Epithelial cell of esophagus (primary cell): ENCODE data around the gene ADAM20.
"Not testable (repeated sequence)": the region's sequence is repeated elsewhere in the genome, so short reads cannot be mapped to it uniquely, and the experiment has no call there.

Experiments
- DNase-seq: peaks from one replicate; pipeline ENCODE4 v3.0.0; 2010; ENCODE audit warnings: low read depth
- H3K4me3 ChIP-seq: 2 replicates; pipeline ENCODE4 v1.5.1; 2011; ENCODE audit warnings: mild to moderate bottlenecking, low read length, control low read depth
- CTCF ChIP-seq: IDR thresholded peaks from 2 replicates; pipeline ENCODE4 v1.5.1; 2011; ENCODE audit warnings: low read depth, mild to moderate bottlenecking, low read length, control low read depth, inconsistent platforms; ENCODE audit not compliant: insufficient read depth; ENCODE audit errors: missing control alignments

ADAM20 gene

GRCh38 chr14:70515811-70516210 lies 19.0 kb downstream of the ADAM20 start:
- no peak for TF ChIP-seq CTCF

GRCh38 chr14:70514168-70515069 lies 20.4 kb downstream of the ADAM20 start:
- no peak for TF ChIP-seq CTCF
- H3K4me3 ChIP-seq, result no peak overlapping the region
- DNase-seq, result no peak

More at GRCh38 chr14:70515811-70516210, 19.0 kb downstream of the ADAM20 start:
- DNase-seq, result peak; percentile 58
- H3K4me3 ChIP-seq, result no peak overlapping the region

- no peak overlapping the region for H3K4me3 ChIP-seq
- DNase-seq, result no peak
- no peak for TF ChIP-seq CTCF
Measured at GRCh38 chr14:70498191-70498590, 36.6 kb downstream of the ADAM20 start.

- TF ChIP-seq CTCF, result no peak
- no peak for DNase-seq
Measured at GRCh38 chr14:70489579-70490200, 45.1 kb downstream of the ADAM20 start.

GRCh38 chr14:70477356-70478105 lies 57.3 kb downstream of the ADAM20 start:
- DNase-seq, H3K4me3 ChIP-seq: not testable (repeated sequence)

More at GRCh38 chr14:70489579-70490200, 45.1 kb downstream of the ADAM20 start:
- H3K4me3 ChIP-seq, result no peak overlapping the region

GRCh38 chr14:70475459-70475858 lies 59.3 kb downstream of the ADAM20 start:
- H3K4me3 ChIP-seq, DNase-seq: not testable (repeated sequence)

GRCh38 chr14:70473825-70474224 lies 61.0 kb downstream of the ADAM20 start:
- no peak for DNase-seq
- no peak overlapping the region for H3K4me3 ChIP-seq
- no peak for TF ChIP-seq CTCF
